IMR-90 (cell line): ENCODE results near the gene CCL11. TPM values are rescaled to one million over a fixed set of nuclear protein-coding genes. Genes with fewer than 3 reads are reported as not detected.

Source experiments
- ATAC-seq: fragments of 200-7000 bp; cut with Tn5 transposase; 2 replicates; pipeline ENCODE4 v1.9.1; 2020; ENCODE audit warnings: low read depth, mild to moderate bottlenecking, moderate library complexity
- BruUV-seq: library from RNA; stranded (reverse); fragments of 400-500 nt; replicated peaks from 2 replicates; lab custom pipeline; 2021; lab: Mats Ljungman, UMichigan
- CTCF ChIA-PET: fragments of 300-600 bp; formaldehyde crosslinking; extraction: SDS; loops from one replicate; lab custom pipeline; 2021; ENCODE audit warnings: antibody characterized with exemption; lab: Yijun Ruan, JAX
- POLR2A ChIA-PET: fragments of 300-600 bp; sonication (Branson Sonifier 250); formaldehyde crosslinking; loops from one replicate; lab custom pipeline; 2022; ENCODE audit warnings: antibody characterized with exemption; ENCODE audit not compliant: unreplicated experiment; lab: Charles Lee
- DNase-seq: peaks from one replicate; pipeline ENCODE4 v3.0.0; 2013
- H2AFZ ChIP-seq: replicated peaks from 2 replicates; pipeline ENCODE3; 2013; ENCODE audit warnings: low read length, mild to moderate bottlenecking; ENCODE audit not compliant: poor library complexity
- H2AK5ac ChIP-seq: 2 replicates; pipeline ENCODE4 v1.6.1; 2013; ENCODE audit warnings: low read depth, low read length, inconsistent platforms
- H2AK9ac ChIP-seq: replicated peaks from 2 replicates; pipeline ENCODE3; 2013; ENCODE audit warnings: mild to moderate bottlenecking, low read depth, low read length, moderate library complexity; ENCODE audit not compliant: poor library complexity
- H2BK120ac ChIP-seq: 2 replicates; pipeline ENCODE4 v1.6.1; 2013; ENCODE audit warnings: low read depth, low read length, inconsistent platforms
- H2BK15ac ChIP-seq: 3 replicates; pipeline ENCODE4 v1.6.1; 2013; ENCODE audit warnings: low read depth, low read length, inconsistent platforms
- H2BK20ac ChIP-seq: 2 replicates; pipeline ENCODE4 v1.6.1; 2013; ENCODE audit warnings: low read depth, mild to moderate bottlenecking, inconsistent platforms, low read length, moderate library complexity
- H2BK5ac ChIP-seq: 2 replicates; pipeline ENCODE4 v1.6.1; 2013; ENCODE audit warnings: mild to moderate bottlenecking, low read depth, low read length, inconsistent platforms; ENCODE audit not compliant: poor library complexity, severe bottlenecking
- H3K14ac ChIP-seq: replicated peaks from 2 replicates; pipeline ENCODE4 v1.6.1; 2013; ENCODE audit warnings: low read depth, low read length, inconsistent platforms
- H3K18ac ChIP-seq: 2 replicates; pipeline ENCODE4 v1.6.1; 2013; ENCODE audit warnings: low read depth, low read length, control low read depth
- H3K23ac ChIP-seq: 2 replicates; pipeline ENCODE4 v1.6.1; 2013; ENCODE audit warnings: low read depth, low read length, inconsistent platforms
- H3K27ac ChIP-seq: 2 replicates; pipeline ENCODE4 v1.5.1; 2013; ENCODE audit warnings: mild to moderate bottlenecking, control low read depth, low read length; ENCODE audit not compliant: insufficient read depth
- H3K27me3 ChIP-seq: 2 replicates; pipeline ENCODE4 v1.6.1; 2013; ENCODE audit warnings: low read length; ENCODE audit not compliant: control insufficient read depth, insufficient read depth
- H3K36me3 ChIP-seq: 2 replicates; pipeline ENCODE4 v1.6.1; 2013; ENCODE audit warnings: low read length, mixed read lengths; ENCODE audit not compliant: control insufficient read depth, insufficient read depth
- H3K4ac ChIP-seq: 2 replicates; pipeline ENCODE4 v1.6.1; 2013; ENCODE audit warnings: low read depth, low read length, inconsistent platforms
- H3K4me1 ChIP-seq: 2 replicates; pipeline ENCODE4 v1.6.1; 2013; ENCODE audit warnings: low read length, mixed read lengths; ENCODE audit not compliant: control insufficient read depth, insufficient read depth
- H3K4me2 ChIP-seq: 2 replicates; pipeline ENCODE4 v1.6.1; 2013; ENCODE audit warnings: low read depth, mild to moderate bottlenecking, control low read depth, low read length, moderate library complexity
- H3K4me3 ChIP-seq: 2 replicates; pipeline ENCODE4 v1.5.1; 2013; ENCODE audit warnings: low read depth, mild to moderate bottlenecking, control low read depth, low read length, moderate library complexity; ENCODE audit not compliant: insufficient read depth
- H3K56ac ChIP-seq: 2 replicates; pipeline ENCODE4 v1.6.1; 2013; ENCODE audit warnings: low read length, inconsistent platforms; ENCODE audit not compliant: insufficient read depth; ENCODE audit errors: extremely low read depth
- H3K79me1 ChIP-seq, 2 experiments: 2 replicates each; pipeline ENCODE4 v1.6.1; 2013; ENCODE audit warnings: low read length in 2 of 2, inconsistent platforms in 1 of 2, low read depth in 1 of 2
- H3K9ac ChIP-seq: 2 replicates; pipeline ENCODE4 v1.6.1; 2013; ENCODE audit warnings: low read depth, low read length, control low read depth
- H3K9me1 ChIP-seq: 2 replicates; pipeline ENCODE4 v1.6.1; 2013; ENCODE audit warnings: low read length, inconsistent platforms; ENCODE audit not compliant: insufficient read depth
- H3K9me3 ChIP-seq: 2 replicates; pipeline ENCODE4 v1.6.1; 2013; ENCODE audit warnings: low read length; ENCODE audit not compliant: control insufficient read depth, insufficient read depth
- H4K20me1 ChIP-seq: 2 replicates; pipeline ENCODE4 v1.6.1; 2013; ENCODE audit warnings: low read length, inconsistent platforms; ENCODE audit not compliant: insufficient read depth
- H4K5ac ChIP-seq: 2 replicates; pipeline ENCODE4 v1.6.1; 2013; ENCODE audit warnings: mild to moderate bottlenecking, low read depth, low read length, control low read depth
- H4K8ac ChIP-seq, 2 experiments: 2 replicates each; pipeline ENCODE4 v1.6.1; 2013; ENCODE audit warnings: low read depth in 2 of 2, low read length in 2 of 2, control low read depth in 1 of 2, inconsistent platforms in 1 of 2
- H4K91ac ChIP-seq: 2 replicates; pipeline ENCODE4 v1.6.1; 2013; ENCODE audit warnings: low read depth, low read length, inconsistent platforms; ENCODE audit not compliant: insufficient read depth
- BHLHE40 ChIP-seq: fragments of 150-350 bp; IDR thresholded peaks from 2 replicates; pipeline ENCODE4 v1.6.1; 2016; ENCODE audit warnings: mild to moderate bottlenecking, low read depth, low read length
- CEBPB ChIP-seq: IDR thresholded peaks from 2 replicates; pipeline ENCODE4 v1.6.1; 2012; ENCODE audit warnings: low read depth, low read length, improper control_type of control experiment
- CHD1 ChIP-seq: IDR thresholded peaks from 2 replicates; pipeline ENCODE4 v1.6.1; 2012; ENCODE audit warnings: low read depth, low read length, improper control_type of control experiment
- CTCF ChIP-seq: conservative IDR thresholded peaks from 2 replicates; pipeline ENCODE4 v1.5.1; 2012; ENCODE audit warnings: mild to moderate bottlenecking, low read depth, low read length, improper control_type of control experiment
- ELK1 ChIP-seq: fragments of 150-350 bp; IDR thresholded peaks from 2 replicates; pipeline ENCODE4 v1.6.1; 2016; ENCODE audit warnings: low read depth, mild to moderate bottlenecking, low read length, moderate library complexity, borderline replicate concordance
- FOS ChIP-seq: fragments of 150-350 bp; IDR thresholded peaks from 2 replicates; pipeline ENCODE4 v1.6.1; 2016; ENCODE audit warnings: low read depth, low read length
- MAFK ChIP-seq: IDR thresholded peaks from 2 replicates; pipeline ENCODE4 v1.6.1; 2012; ENCODE audit warnings: low read depth, low read length, improper control_type of control experiment
- MAZ ChIP-seq: IDR thresholded peaks from 2 replicates; pipeline ENCODE4 v1.6.1; 2012; ENCODE audit warnings: low read depth, mild to moderate bottlenecking, low read length, improper control_type of control experiment, moderate library complexity, borderline replicate concordance
- MXI1 ChIP-seq: IDR thresholded peaks from 2 replicates; pipeline ENCODE4 v1.6.1; 2012; ENCODE audit warnings: low read depth, mild to moderate bottlenecking, low read length, moderate library complexity, borderline replicate concordance
- NFE2L2 ChIP-seq: fragments of 150-350 bp; IDR thresholded peaks from 2 replicates; pipeline ENCODE4 v1.6.1; 2016; ENCODE audit warnings: low read depth, mild to moderate bottlenecking, low read length
- POLR2A ChIP-seq: IDR thresholded peaks from 2 replicates; pipeline ENCODE4 v1.6.1; 2012; ENCODE audit warnings: mild to moderate bottlenecking, low read depth, low read length
- RAD21 ChIP-seq: IDR thresholded peaks from 2 replicates; pipeline ENCODE4 v1.6.1; 2012; ENCODE audit warnings: low read length, improper control_type of control experiment
- RCOR1 ChIP-seq: IDR thresholded peaks from 2 replicates; pipeline ENCODE4 v1.6.1; 2012; ENCODE audit warnings: mild to moderate bottlenecking, low read length, improper control_type of control experiment; ENCODE audit not compliant: insufficient replicate concordance
- RFX5 ChIP-seq: IDR thresholded peaks from 2 replicates; pipeline ENCODE4 v1.8.0; 2012; ENCODE audit warnings: low read depth, mild to moderate bottlenecking, low read length, moderate library complexity
- USF2 ChIP-seq: fragments of 150-350 bp; IDR thresholded peaks from 2 replicates; pipeline ENCODE4 v1.6.1; 2017; ENCODE audit warnings: mild to moderate bottlenecking, antibody characterized with exemption, low read length, low read depth
- WGBS, 2 experiments: methylation state at CpG; one replicate each; pipeline versions ENCODE4 v1.1.5 to v1.1.7; 2013; ENCODE audit warnings: missing lambda C conversion rate in 2 of 2; ENCODE audit not compliant: insufficient read length in 1 of 2; ENCODE audit errors: extremely low coverage in 2 of 2; 5-methylcytosine and 5-hydroxymethylcytosine counted together
- dilution Hi-C: fragments of 300-500 bp; cut with HindIII; formaldehyde crosslinking; loops from one replicate; pipeline ENCODE4 v1.14.3; 2018; ENCODE audit warnings: low sequenced_read_pairs; ENCODE audit not compliant: unreplicated experiment
- in situ Hi-C: fragments of 300-500 bp; cut with MboI; formaldehyde crosslinking; loops from 3 replicates; pipeline ENCODE4 v1.14.3; 2019; ENCODE audit warnings: low sequenced_read_pairs, inconsistent platforms, mixed read lengths
- intact Hi-C: fragments of 100-400 bp; cut with micrococcal nuclease; formaldehyde crosslinking; loops from 2 replicates; pipeline ENCODE4 v1.10.0; 2022
- polyA plus RNA-seq, 3 experiments: library from polyadenylated mRNA; depleted of rRNA; stranded (reverse); fragments of >200 nt; gene quantifications; 2 replicates each; pipeline ENCODE4 v1.2.3, GENCODE V29; 2012; ENCODE audit warnings: low replicate concordance in 1 of 3
- total RNA-seq: library from RNA; depleted of rRNA; stranded (reverse); fragments of >200 nt; gene quantifications from 2 replicates; pipeline ENCODE4 v1.2.3, GENCODE V29; 2012

The CCL11 gene
- total and polyA plus RNA-seq, 2 of the 4 experiments (the other 2 are of a cell fraction): not detected

- H2BK20ac ChIP-seq: no peak overlapping the region
- H3K9ac ChIP-seq: no peak overlapping the region
- H3K27ac ChIP-seq: no peak overlapping the region
- no peak overlapping the region for H2AFZ ChIP-seq
- H3K9me1 ChIP-seq: peaks cover 12% of the 10 kb centered on the region; the same call in 1 of the 2 replicates
- H3K56ac ChIP-seq: no peak overlapping the region
- H3K36me3 ChIP-seq: peaks cover 3% of the 10 kb centered on the region; the same call in 1 of the 2 replicates
- no peak overlapping the region for H2BK15ac ChIP-seq
- TF ChIP-seq POLR2A (no peak), CEBPB (no peak), CTCF (no peak), RCOR1 (no peak), MAZ (no peak), RFX5 (no peak), MXI1 (no peak), BHLHE40 (no peak), CHD1 (no peak), RAD21 (no peak), ELK1 (no peak), USF2 (no peak), FOS (no peak), MAFK (no peak), NFE2L2 (no peak)
- intact Hi-C loops: no loop called here
- H3K18ac ChIP-seq: no peak overlapping the region
- no peak overlapping the region for H2BK5ac ChIP-seq
- H2AK9ac ChIP-seq: no peak overlapping the region
- no peaks in the 10 kb centered on the region for H3K27me3 ChIP-seq
- no CpG with 5 or more reads among the region's 1 CpG for WGBS, 2 experiments
- H3K23ac ChIP-seq: no peak overlapping the region
- no peak overlapping the region for H2BK120ac ChIP-seq
- ChIA-PET POLR2A (interaction anchor here (1.4 kb wide), 1 partner anchor 93 kb away, joined by 5 read pairs; no protein-coding TSS in a partner anchor), CTCF (no interaction called here)
- no peak overlapping the region for H3K4me2 ChIP-seq
- dilution Hi-C loops: no loop called here
- H3K14ac ChIP-seq: no peak overlapping the region
- H2AK5ac ChIP-seq: no peak overlapping the region
- no peak overlapping the region for H3K4ac ChIP-seq
- ATAC-seq (no peak), DNase-seq (no peak)
- no peaks in the 10 kb centered on the region for H3K79me1 ChIP-seq
- H4K20me1 ChIP-seq: no peaks in the 10 kb centered on the region
- H4K91ac ChIP-seq: no peak overlapping the region
- H3K9me3 ChIP-seq: no peaks in the 10 kb centered on the region
- peaks cover 16% of the 10 kb centered on the region for H3K4me1 ChIP-seq
- H4K5ac ChIP-seq: no peak overlapping the region
- no peak overlapping the region for H4K8ac ChIP-seq
- no peak overlapping the region for H3K4me3 ChIP-seq
- in situ Hi-C loops: loop anchor here (25.0 kb wide), 1 partner anchor 854 kb away; the partner anchor contains the start of genes FNDC8 and RAD51D
- no TSS peak for BruUV-seq
Measured at GRCh38 chr17:34257986-34258326, 27.6 kb upstream of the CCL11 start.
